Naive B cell (primary cell): ENCODE results near the gene AGAP1. TPM values are rescaled to one million over a fixed set of nuclear protein-coding genes. Genes with fewer than 3 reads are reported as not detected.

Experiments
- ATAC-seq, 2 donors: fragments of 150-1000 bp; cut with Tn5 transposase; 2 replicates each; pipeline ENCODE4 v1.10.0; 2021; ENCODE audit warnings: low read depth in 2 of 2, mild to moderate bottlenecking in 2 of 2, moderate library complexity in 2 of 2
- DNase-seq: peaks from one replicate; pipeline ENCODE4 v3.0.0; 2022
- H3K27ac Mint-ChIP-seq, 6 donors: one replicate each; pipeline ENCODE4 v1.8.0; 2020 to 2022; ENCODE audit warnings: mild to moderate bottlenecking in 6 of 6, mixed read lengths in 6 of 6, moderate library complexity in 5 of 6, inconsistent platforms in 2 of 6
- H3K27me3 Mint-ChIP-seq, 3 donors: one replicate each; pipeline ENCODE4 v1.8.0; 2021 to 2022; ENCODE audit warnings: mixed read lengths in 3 of 3, mild to moderate bottlenecking in 1 of 3
- H3K36me3 Mint-ChIP-seq, 2 donors: one replicate each; pipeline ENCODE4 v1.8.0; 2020 to 2022; ENCODE audit warnings: mixed read lengths in 2 of 2, inconsistent platforms in 1 of 2, mild to moderate bottlenecking in 1 of 2
- H3K4me1 Mint-ChIP-seq, 3 donors: one replicate each; pipeline ENCODE4 v1.8.0; 2020 to 2022; ENCODE audit warnings: mixed read lengths in 3 of 3, inconsistent platforms in 1 of 3, mild to moderate bottlenecking in 1 of 3, moderate library complexity in 1 of 3
- H3K4me3 Mint-ChIP-seq, 8 donors: one replicate each; pipeline ENCODE4 v1.8.0; 2020 to 2022; ENCODE audit warnings: mild to moderate bottlenecking in 8 of 8, mixed read lengths in 8 of 8, moderate library complexity in 8 of 8, inconsistent platforms in 2 of 8
- H3K9me3 Mint-ChIP-seq, 7 donors: one replicate each; pipeline ENCODE4 v1.8.0; 2020 to 2022; ENCODE audit warnings: mixed read lengths in 7 of 7, mild to moderate bottlenecking in 5 of 7, inconsistent platforms in 2 of 7, moderate library complexity in 1 of 7
- polyA plus RNA-seq, 6 donors: library from polyadenylated mRNA; unstranded; fragments of 300-500 nt; fragmentation: Illumina TruSeq; gene quantifications; one replicate each; pipeline ENCODE4 v1.2.3, GENCODE V29; 2021; ENCODE audit warnings: low read depth in 6 of 6

The AGAP1 gene
- polyA plus RNA-seq, 6 donors from 2014 or later = not detected

- Mint-ChIP-seq H3K27ac (peak overlapping the region in 1 of 6 donors; percentile 7), H3K36me3 (no peaks in the 10 kb centered on the region)
Measured at GRCh38 chr2:235727891-235728799, 234.3 kb downstream of the AGAP1 start.

GRCh38 chr2:235728800-235729556 lies 235.1 kb downstream of the AGAP1 start:
- no peaks in the 10 kb centered on the region for H3K4me1 Mint-ChIP-seq
- no peaks in the 10 kb centered on the region for H3K36me3 Mint-ChIP-seq
- DNase-seq (no peak), ATAC-seq (no peak)
- H3K27ac Mint-ChIP-seq = peak overlapping the region in 1 of 6 donors; percentile 7
- H3K4me3 Mint-ChIP-seq = no peak overlapping the region
- no peaks in the 10 kb centered on the region for H3K9me3 Mint-ChIP-seq
- peaks cover 4 to 25% (median 20%) of the 10 kb centered on the region in 3 donors for H3K27me3 Mint-ChIP-seq

More at GRCh38 chr2:235727891-235728799, 234.3 kb downstream of the AGAP1 start:
- DNase-seq (no peak), ATAC-seq (no peak)
- H3K9me3 Mint-ChIP-seq = no peaks in the 10 kb centered on the region
- peaks cover 4 to 24% (median 18%) of the 10 kb centered on the region in 3 donors for H3K27me3 Mint-ChIP-seq
- no peak overlapping the region for H3K4me3 Mint-ChIP-seq
- H3K4me1 Mint-ChIP-seq = no peaks in the 10 kb centered on the region

- Mint-ChIP-seq H3K4me1 (no peaks in the 10 kb centered on the region), H3K27me3 (peaks cover 4 to 25% (median 15%) of the 10 kb centered on the region in 3 donors), H3K27ac (no peak overlapping the region), H3K9me3 (no peaks in the 10 kb centered on the region), H3K36me3 (no peaks in the 10 kb centered on the region), H3K4me3 (no peak overlapping the region)
- DNase-seq (no peak), ATAC-seq (no peak)
Measured at GRCh38 chr2:235729557-235729947, 235.7 kb downstream of the AGAP1 start.

- no peak for DNase-seq
- Mint-ChIP-seq H3K9me3 (no peaks in the 10 kb centered on the region), H3K4me1 (no peaks in the 10 kb centered on the region), H3K27ac (no peak overlapping the region), H3K36me3 (no peaks in the 10 kb centered on the region), H3K27me3 (peaks cover 4 to 25% (median 14%) of the 10 kb centered on the region in 3 donors), H3K4me3 (no peak overlapping the region)
- no peak for ATAC-seq
Measured at GRCh38 chr2:235730115-235730514, 236.3 kb downstream of the AGAP1 start.

- Mint-ChIP-seq H3K36me3 (no peaks in the 10 kb centered on the region), H3K4me1 (no peaks in the 10 kb centered on the region), H3K4me3 (no peak overlapping the region), H3K9me3 (peaks cover 0 to 5% (median 0%) of the 10 kb centered on the region in 7 donors), H3K27ac (no peak overlapping the region), H3K27me3 (peaks cover 4 to 20% (median 14%) of the 10 kb centered on the region in 3 donors)
- ATAC-seq = no peak
- no peak for DNase-seq
Measured at GRCh38 chr2:235733761-235734160, 239.9 kb downstream of the AGAP1 start.

- DNase-seq (no peak), ATAC-seq (no peak)
- Mint-ChIP-seq H3K4me3 (no peak overlapping the region), H3K27me3 (peaks cover 4 to 17% (median 14%) of the 10 kb centered on the region in 3 donors), H3K36me3 (no peaks in the 10 kb centered on the region), H3K9me3 (peaks cover 0 to 5% (median 0%) of the 10 kb centered on the region in 7 donors), H3K4me1 (no peaks in the 10 kb centered on the region), H3K27ac (no peak overlapping the region)
Measured at GRCh38 chr2:235734168-235734567, 240.3 kb downstream of the AGAP1 start.

- ATAC-seq (no peak), DNase-seq (no peak)
- Mint-ChIP-seq H3K36me3 (no peaks in the 10 kb centered on the region), H3K9me3 (peaks cover 0 to 5% (median 0%) of the 10 kb centered on the region in 7 donors), H3K27me3 (peaks cover 4 to 17% (median 14%) of the 10 kb centered on the region in 3 donors), H3K27ac (no peak overlapping the region), H3K4me1 (no peaks in the 10 kb centered on the region), H3K4me3 (no peak overlapping the region)
Measured at GRCh38 chr2:235734688-235735231, 240.9 kb downstream of the AGAP1 start.

GRCh38 chr2:235737396-235737795 lies 243.6 kb downstream of the AGAP1 start:
- Mint-ChIP-seq H3K9me3 (peaks cover 0 to 5% (median 0%) of the 10 kb centered on the region in 7 donors), H3K4me1 (no peaks in the 10 kb centered on the region), H3K4me3 (no peak overlapping the region), H3K36me3 (no peaks in the 10 kb centered on the region), H3K27me3 (peaks cover 6 to 9% (median 9%) of the 10 kb centered on the region in 3 donors), H3K27ac (peak overlapping the region in 1 of 6 donors; percentile 51)
- DNase-seq (no peak), ATAC-seq (no peak)

- H3K36me3 Mint-ChIP-seq = no peaks in the 10 kb centered on the region
- no peak overlapping the region for H3K27ac Mint-ChIP-seq
- H3K9me3 Mint-ChIP-seq = peaks cover 0 to 5% (median 0%) of the 10 kb centered on the region in 7 donors
- ATAC-seq (no peak), DNase-seq (no peak)
- H3K27me3 Mint-ChIP-seq = peaks cover 4% of the 10 kb centered on the region in 3 donors
- no peaks in the 10 kb centered on the region for H3K4me1 Mint-ChIP-seq
- H3K4me3 Mint-ChIP-seq = no peak overlapping the region
Measured at GRCh38 chr2:235737840-235738239, 244.0 kb downstream of the AGAP1 start.

GRCh38 chr2:235739704-235740415 lies 246.0 kb downstream of the AGAP1 start:
- ATAC-seq (no peak), DNase-seq (no peak)
- no peaks in the 10 kb centered on the region for H3K4me1 Mint-ChIP-seq
- H3K27me3 Mint-ChIP-seq = peaks cover 0 to 7% (median 4%) of the 10 kb centered on the region in 3 donors
- no peaks in the 10 kb centered on the region for H3K36me3 Mint-ChIP-seq
- peaks cover 0 to 5% (median 0%) of the 10 kb centered on the region in 7 donors for H3K9me3 Mint-ChIP-seq
- H3K27ac Mint-ChIP-seq = peak overlapping the region in 1 of 6 donors; percentile 35
- no peak overlapping the region for H3K4me3 Mint-ChIP-seq

GRCh38 chr2:235740821-235741220 lies 247.0 kb downstream of the AGAP1 start:
- H3K27ac Mint-ChIP-seq = no peak overlapping the region
- no peaks in the 10 kb centered on the region for H3K36me3 Mint-ChIP-seq
- H3K27me3 Mint-ChIP-seq = peaks cover 0 to 7% (median 4%) of the 10 kb centered on the region in 3 donors
- H3K4me3 Mint-ChIP-seq = no peak overlapping the region
- H3K4me1 Mint-ChIP-seq = no peaks in the 10 kb centered on the region
- no peak for DNase-seq
- H3K9me3 Mint-ChIP-seq = peaks cover 0 to 5% (median 0%) of the 10 kb centered on the region in 7 donors
- ATAC-seq = no peak

- Mint-ChIP-seq H3K27me3 (peaks cover 9 to 22% (median 11%) of the 10 kb centered on the region in 3 donors), H3K27ac (no peak overlapping the region), H3K36me3 (no peaks in the 10 kb centered on the region), H3K4me3 (no peak overlapping the region), H3K4me1 (no peaks in the 10 kb centered on the region), H3K9me3 (no peaks in the 10 kb centered on the region)
- ATAC-seq = no peak
- no peak for DNase-seq
Measured at GRCh38 chr2:235744161-235744560, 250.3 kb downstream of the AGAP1 start.

- DNase-seq (no peak), ATAC-seq (no peak)
- peaks cover 7 to 23% (median 22%) of the 10 kb centered on the region in 3 donors for H3K27me3 Mint-ChIP-seq
- H3K36me3 Mint-ChIP-seq = no peaks in the 10 kb centered on the region
- H3K4me3 Mint-ChIP-seq = no peak overlapping the region
- H3K27ac Mint-ChIP-seq = peak overlapping the region in 1 of 6 donors; percentile 27
- no peaks in the 10 kb centered on the region for H3K9me3 Mint-ChIP-seq
- H3K4me1 Mint-ChIP-seq = no peaks in the 10 kb centered on the region
Measured at GRCh38 chr2:235745597-235745996, 251.8 kb downstream of the AGAP1 start.
